PC-9 (cell line): ENCODE data around the gene KCNG1. TPM values are rescaled to one million over a fixed set of nuclear protein-coding genes. Genes with fewer than 3 reads are reported as not detected.

Experiments
- Bru-seq: library from RNA; stranded (reverse); fragments of 400-500 nt; gene quantifications from one replicate; lab custom pipeline; 2021; lab: Mats Ljungman, UMichigan
- BruChase-seq, 2 experiments: library from RNA; stranded (reverse); fragments of 400-500 nt; gene quantifications; one replicate each; lab custom pipeline; 2021; lab: Mats Ljungman, UMichigan
- BruUV-seq: library from RNA; stranded (reverse); fragments of 400-500 nt; replicated peaks from 2 replicates; lab custom pipeline; 2021; lab: Mats Ljungman, UMichigan
- CTCF ChIA-PET: fragments of 300-600 bp; sonication (Branson Sonifier 250); formaldehyde crosslinking; loops from one replicate; lab custom pipeline; 2022; ENCODE audit warnings: antibody characterized with exemption; lab: Charles Lee
- POLR2A ChIA-PET: fragments of 300-600 bp; sonication (Branson Sonifier 250); formaldehyde crosslinking; loops from one replicate; lab custom pipeline; 2022; ENCODE audit warnings: antibody characterized with exemption; ENCODE audit not compliant: unreplicated experiment; lab: Charles Lee
- DNase-seq, 2 experiments: peaks; one replicate each; pipeline versions ENCODE4 v3.0.0 to v3.0.0-alpha.2; 2015 to 2022; ENCODE audit warnings: mixed read lengths in 1 of 2
- H2AFZ ChIP-seq: fragments of 200-600 bp; sonication (generic); 2 replicates; pipeline ENCODE4 v1.8.1; 2017; ENCODE audit warnings: antibody characterized with exemption
- H3F3A ChIP-seq: fragments of 200-600 bp; sonication (generic); 2 replicates; pipeline ENCODE4 v1.8.1; 2017; ENCODE audit warnings: antibody characterized with exemption, mild to moderate bottlenecking, low read depth; ENCODE audit not compliant: insufficient read depth
- H3K27ac ChIP-seq: fragments of 200-600 bp; sonication (generic); 2 replicates; pipeline ENCODE4 v1.6.1; 2016; ENCODE audit warnings: mixed run types
- H3K27me3 ChIP-seq: fragments of 200-600 bp; sonication (generic); 2 replicates; pipeline ENCODE4 v1.6.1; 2016; ENCODE audit warnings: low read depth, mixed run types; ENCODE audit not compliant: insufficient read depth
- H3K36me3 ChIP-seq: fragments of 200-600 bp; sonication (generic); 2 replicates; pipeline ENCODE4 v1.6.1; 2016; ENCODE audit warnings: low read depth, mixed run types
- H3K4me1 ChIP-seq: fragments of 200-600 bp; sonication (generic); replicated peaks from 2 replicates; pipeline ENCODE4 v1.6.1; 2016; ENCODE audit warnings: mixed run types; ENCODE audit not compliant: insufficient read depth
- H3K4me2 ChIP-seq: fragments of 200-600 bp; sonication (generic); 2 replicates; pipeline ENCODE4 v1.6.1; 2017; ENCODE audit warnings: mixed run types
- H3K4me3 ChIP-seq: fragments of 200-600 bp; sonication (generic); 2 replicates; pipeline ENCODE4 v1.6.1; 2016; ENCODE audit warnings: mixed run types
- H3K79me2 ChIP-seq: fragments of 200-600 bp; sonication (generic); 2 replicates; pipeline ENCODE4 v1.6.1; 2017; ENCODE audit warnings: low read depth, mixed run types
- H3K9me2 ChIP-seq: fragments of 200-600 bp; sonication (generic); 2 replicates; pipeline ENCODE4 v1.8.1; 2017; ENCODE audit warnings: mild to moderate bottlenecking; ENCODE audit not compliant: insufficient read depth
- H3K9me3 ChIP-seq: fragments of 200-600 bp; sonication (generic); 2 replicates; pipeline ENCODE4 v1.8.1; 2016; ENCODE audit warnings: low read depth; ENCODE audit not compliant: insufficient read depth
- H4K20me1 ChIP-seq: fragments of 200-600 bp; sonication (generic); 2 replicates; pipeline ENCODE4 v1.8.1; 2017; ENCODE audit not compliant: insufficient read depth
- CTCF ChIP-seq: fragments of 200-600 bp; sonication (generic); conservative IDR thresholded peaks from 2 replicates; pipeline ENCODE4 v1.6.1; 2017; ENCODE audit warnings: mixed run types, antibody characterized with exemption, mild to moderate bottlenecking, moderate library complexity
- EZH2 ChIP-seq: fragments of 200-600 bp; sonication (generic); IDR thresholded peaks from 2 replicates; pipeline ENCODE4 v1.8.0; 2017; ENCODE audit warnings: antibody characterized with exemption, low read depth
- intact Hi-C: fragments of 100-400 bp; cut with micrococcal nuclease; formaldehyde crosslinking; loops from one replicate; pipeline ENCODE4 v1.10.0; 2022; ENCODE audit not compliant: unreplicated experiment
- long read RNA-seq: library from polyadenylated mRNA; stranded (forward); transcript quantifications from one replicate; pipeline ENCODE4 v2.0.0, GENCODE V29; 2022
- total RNA-seq: library from RNA; stranded (reverse); gene quantifications from 2 replicates; pipeline ENCODE4 v1.2.3, GENCODE V29; 2021

Gene KCNG1
- 0.55 TPM in 1 of 2 replicates, not detected in the other for total RNA-seq
- percentile 10 among the genes with signal in this experiment for Bru-seq, nascent RNA
- BruChase-seq, experiment 1, labeled RNA remaining after a 2-hour chase, result percentile 10 among the genes with signal in this experiment
- BruChase-seq, experiment 2, labeled RNA remaining after a 6-hour chase, result percentile 9 among the genes with signal in this experiment
- long read RNA-seq, result 0 reads

- H2AFZ ChIP-seq, result no peak within 1 kb of the TSS
- CTCF ChIA-PET, result no interaction called here
- peaks cover 85% of the 10 kb centered on the region for H3K27me3 ChIP-seq
- H3K4me2 ChIP-seq, result no peak within 1 kb of the TSS
- no peaks in the 10 kb centered on the region for H3K9me2 ChIP-seq
- no peak within 1 kb of the TSS for H3K27ac ChIP-seq
- TF ChIP-seq CTCF (no peak), EZH2 (no peak)
- intact Hi-C loops, result no loop called here
- no peaks in the 10 kb centered on the region for H3K79me2 ChIP-seq
- H3K36me3 ChIP-seq, result no peaks in the 10 kb centered on the region
- H4K20me1 ChIP-seq, result no peaks in the 10 kb centered on the region
- no peaks in the 10 kb centered on the region for H3K4me1 ChIP-seq
- no peaks in the 10 kb centered on the region for H3K9me3 ChIP-seq
- no peaks in the 10 kb centered on the region for H3F3A ChIP-seq
- H3K4me3 ChIP-seq, result no peak within 1 kb of the TSS
- peak in 1 of 2 experiments; percentile 16 for DNase-seq
- BruUV-seq, result no TSS peak
- POLR2A ChIA-PET, result no interaction called here
These were observed at the start of gene KCNG1 for GRCh38 chr20:51022803-51023616. Gene KCNG1 (minus strand): TSS chr20:51023107. CDS start chr20:51010338, 12,769 bp downstream.

GRCh38 chr20:51070621-51071020 lies 47.7 kb upstream of the KCNG1 start:
- Histone ChIP-seq H3F3A (no peaks in the 10 kb centered on the region), H2AFZ (no peak overlapping the region), H3K4me3 (no peak overlapping the region), H3K79me2 (no peaks in the 10 kb centered on the region), H4K20me1 (no peaks in the 10 kb centered on the region), H3K4me2 (no peak overlapping the region), H3K9me3 (no peaks in the 10 kb centered on the region), H3K36me3 (no peaks in the 10 kb centered on the region), H3K4me1 (no peaks in the 10 kb centered on the region), H3K27me3 (peaks cover 89% of the 10 kb centered on the region), H3K27ac (no peak overlapping the region), H3K9me2 (no peaks in the 10 kb centered on the region)
- BruUV-seq, result no TSS peak
- no peak for DNase-seq
- ChIA-PET POLR2A (no interaction called here), CTCF (no interaction called here)
- intact Hi-C loops, result no loop called here
- TF ChIP-seq EZH2, result no peak
- no peak for TF ChIP-seq CTCF

- Histone ChIP-seq H3K79me2 (no peaks in the 10 kb centered on the region), H3K27ac (no peak overlapping the region), H2AFZ (no peak overlapping the region), H3K9me3 (no peaks in the 10 kb centered on the region), H3K27me3 (peaks cover 90% of the 10 kb centered on the region), H3K4me2 (no peak overlapping the region), H3F3A (no peaks in the 10 kb centered on the region), H4K20me1 (no peaks in the 10 kb centered on the region), H3K9me2 (no peaks in the 10 kb centered on the region), H3K36me3 (no peaks in the 10 kb centered on the region), H3K4me1 (no peaks in the 10 kb centered on the region), H3K4me3 (no peak overlapping the region)
- no peak for DNase-seq
- ChIA-PET POLR2A (no interaction called here), CTCF (interaction anchor here (0.5 kb wide), 1 partner anchor 160 kb away, joined by 3 read pairs; no protein-coding TSS in a partner anchor)
- BruUV-seq, result no TSS peak
- intact Hi-C loops, result no loop called here
- TF ChIP-seq CTCF (no peak), EZH2 (no peak)
These were observed 44.9 kb upstream of the KCNG1 start for GRCh38 chr20:51067792-51068191.
